Medulla oblongata (tissue), 1 donor: ENCODE results near the gene GATAD2A.
A peak's percentile ranks its signal among the peaks of the same experiment; 100 is the strongest.

Source experiments
- DNase-seq: peaks from one replicate; pipeline ENCODE4 v3.0.0-alpha.2; 2015; ENCODE audit errors: extremely low spot score

GATAD2A gene

GRCh38 chr19:19488875-19489690 is 83.6 kb downstream of the GATAD2A start:
- DNase-seq: peak; percentile 85

GRCh38 chr19:19489804-19490204 is 84.3 kb downstream of the GATAD2A start:
- DNase-seq: no peak

- peak; percentile 93 for DNase-seq
Measured at GRCh38 chr19:19490214-19490968, 84.9 kb downstream of the GATAD2A start.

GRCh38 chr19:19491321-19492025 is 86.0 kb downstream of the GATAD2A start:
- no peak for DNase-seq

- no peak for DNase-seq
Measured at GRCh38 chr19:19492026-19492610, 86.6 kb downstream of the GATAD2A start.

GRCh38 chr19:19493841-19494546 is 88.5 kb downstream of the GATAD2A start:
- no peak for DNase-seq

- DNase-seq: no peak
Measured at GRCh38 chr19:19495614-19496603, 90.4 kb downstream of the GATAD2A start.

- no peak for DNase-seq
Measured at GRCh38 chr19:19498255-19498991, 92.9 kb downstream of the GATAD2A start.

- no peak for DNase-seq
Measured at GRCh38 chr19:19499272-19499995, 94.0 kb downstream of the GATAD2A start.

GRCh38 chr19:19500975-19501644 is 95.6 kb downstream of the GATAD2A start:
- no peak for DNase-seq

- DNase-seq: no peak
Measured at GRCh38 chr19:19501798-19502197, 96.3 kb downstream of the GATAD2A start.

GRCh38 chr19:19502281-19502680 is 96.8 kb downstream of the GATAD2A start:
- DNase-seq: no peak

GRCh38 chr19:19502808-19503602 is 97.5 kb downstream of the GATAD2A start:
- DNase-seq: no peak

- DNase-seq: no peak
Measured at GRCh38 chr19:19504754-19505668, 99.5 kb downstream of the GATAD2A start.

GRCh38 chr19:19505669-19506326 is 100.3 kb downstream of the GATAD2A start:
- DNase-seq: no peak

GRCh38 chr19:19506592-19506991 is 101.1 kb downstream of the GATAD2A start:
- no peak for DNase-seq
